SU-DHL-6 (cell line): ENCODE measurements around the gene TBC1D22A.

Experiments used
- H2AFZ ChIP-seq: fragments of 200-600 bp; sonication (generic); 2 replicates; pipeline ENCODE4 v1.6.1; 2014; ENCODE audit warnings: low read depth, mild to moderate bottlenecking, moderate library complexity, mixed read lengths, antibody characterized with exemption, low read length; ENCODE audit not compliant: severe bottlenecking
- H3F3A ChIP-seq: fragments of 200-600 bp; shearing (Covaris generic); 2 replicates; pipeline ENCODE4 v1.6.0; 2016; ENCODE audit warnings: antibody characterized with exemption, mild to moderate bottlenecking; ENCODE audit not compliant: insufficient read depth
- H3K27ac ChIP-seq: fragments of 200-600 bp; sonication (generic); 2 replicates; pipeline ENCODE4 v1.5.1; 2016; ENCODE audit warnings: low read depth, mild to moderate bottlenecking, low read length, moderate library complexity, mixed read lengths
- H3K27me3 ChIP-seq: fragments of 200-600 bp; sonication (generic), shearing (Covaris generic); 2 replicates; pipeline ENCODE4 v1.6.0; 2014; ENCODE audit warnings: mild to moderate bottlenecking, low read length
- H3K36me3 ChIP-seq: fragments of 200-600 bp; sonication (generic); 2 replicates; pipeline ENCODE4 v1.6.1; 2014; ENCODE audit warnings: mild to moderate bottlenecking, low read length, mixed read lengths
- H3K4me2 ChIP-seq: fragments of 300-600, 200-600 bp; shearing (Covaris generic), sonication (generic); 2 replicates; pipeline ENCODE4 v1.6.0; 2014; ENCODE audit warnings: low read length, low read depth, mild to moderate bottlenecking; ENCODE audit not compliant: poor library complexity, severe bottlenecking
- H3K4me3 ChIP-seq: fragments of 200-600 bp; sonication (generic); 2 replicates; pipeline ENCODE4 v1.5.1; 2014; ENCODE audit warnings: antibody characterized with exemption, low read length, mild to moderate bottlenecking, mixed read lengths; ENCODE audit not compliant: insufficient read depth, poor library complexity, severe bottlenecking
- H3K79me2 ChIP-seq: fragments of 200-600 bp; sonication (generic); 2 replicates; pipeline ENCODE4 v1.6.1; 2014; ENCODE audit warnings: mild to moderate bottlenecking, low read length, moderate library complexity; ENCODE audit not compliant: insufficient read depth
- H3K9ac ChIP-seq: fragments of 200-600 bp; sonication (generic); 2 replicates; pipeline ENCODE4 v1.7.0; 2014; ENCODE audit warnings: mild to moderate bottlenecking, low read length
- H3K9me2 ChIP-seq: fragments of 200-600 bp; sonication (generic); replicated peaks from 2 replicates; pipeline ENCODE4 v1.6.1; 2014; ENCODE audit warnings: low read length; ENCODE audit not compliant: insufficient read depth
- H3K9me3 ChIP-seq: fragments of 200-600 bp; sonication (generic); 2 replicates; pipeline ENCODE4 v1.6.1; 2014; ENCODE audit warnings: low read length, mixed read lengths; ENCODE audit not compliant: insufficient read depth
- H4K20me1 ChIP-seq: fragments of 200-600 bp; sonication (generic); 2 replicates; pipeline ENCODE4 v1.6.1; 2014; ENCODE audit warnings: low read depth, mild to moderate bottlenecking, antibody characterized with exemption, low read length, moderate library complexity, mixed read lengths
- EZH2phosphoT487 ChIP-seq: fragments of 200-600 bp; sonication (generic), shearing (Covaris generic); conservative IDR thresholded peaks from 2 replicates; pipeline ENCODE4 v1.6.1; 2018; ENCODE audit warnings: mild to moderate bottlenecking, antibody characterized with exemption, low read length, moderate library complexity, mixed read lengths
- TF ChIP-seq, protein P1 (sequence below): fragments of 200-600 bp; sonication (generic); IDR thresholded peaks from one replicate; pipeline ENCODE4 v1.5.1; 2017; ENCODE audit warnings: antibody characterized with exemption, mild to moderate bottlenecking, low read length, moderate library complexity; ENCODE audit not compliant: insufficient read depth, poor library complexity, severe bottlenecking

TBC1D22A gene

DNA sequence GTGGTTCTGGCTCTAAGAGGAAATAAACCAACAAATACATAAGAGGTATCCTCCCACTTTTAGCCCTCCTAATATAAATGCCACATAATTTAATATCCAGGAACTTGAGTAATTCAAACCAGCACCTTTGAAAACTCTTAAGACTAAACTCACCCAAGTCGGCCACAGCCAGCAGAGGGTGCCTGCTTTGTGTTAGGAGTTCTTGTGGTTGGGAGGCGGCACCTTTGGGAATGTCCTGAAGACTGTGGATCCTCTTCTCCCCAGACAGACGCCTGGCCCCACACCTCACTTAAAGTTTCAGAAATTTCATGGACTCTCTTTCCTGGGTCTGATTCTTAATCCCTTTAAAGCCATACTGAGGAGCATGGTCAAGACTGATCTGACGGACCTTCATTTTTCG, 169.0 kb downstream of the TBC1D22A start:
- TF ChIP-seq, protein P1, sequence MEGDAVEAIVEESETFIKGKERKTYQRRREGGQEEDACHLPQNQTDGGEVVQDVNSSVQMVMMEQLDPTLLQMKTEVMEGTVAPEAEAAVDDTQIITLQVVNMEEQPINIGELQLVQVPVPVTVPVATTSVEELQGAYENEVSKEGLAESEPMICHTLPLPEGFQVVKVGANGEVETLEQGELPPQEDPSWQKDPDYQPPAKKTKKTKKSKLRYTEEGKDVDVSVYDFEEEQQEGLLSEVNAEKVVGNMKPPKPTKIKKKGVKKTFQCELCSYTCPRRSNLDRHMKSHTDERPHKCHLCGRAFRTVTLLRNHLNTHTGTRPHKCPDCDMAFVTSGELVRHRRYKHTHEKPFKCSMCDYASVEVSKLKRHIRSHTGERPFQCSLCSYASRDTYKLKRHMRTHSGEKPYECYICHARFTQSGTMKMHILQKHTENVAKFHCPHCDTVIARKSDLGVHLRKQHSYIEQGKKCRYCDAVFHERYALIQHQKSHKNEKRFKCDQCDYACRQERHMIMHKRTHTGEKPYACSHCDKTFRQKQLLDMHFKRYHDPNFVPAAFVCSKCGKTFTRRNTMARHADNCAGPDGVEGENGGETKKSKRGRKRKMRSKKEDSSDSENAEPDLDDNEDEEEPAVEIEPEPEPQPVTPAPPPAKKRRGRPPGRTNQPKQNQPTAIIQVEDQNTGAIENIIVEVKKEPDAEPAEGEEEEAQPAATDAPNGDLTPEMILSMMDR: no peak
- TF ChIP-seq EZH2phosphoT487: no peak
- H3F3A ChIP-seq: 0 out of 2 replicates have a peak, but pooled peaks cover 3% of the 10 kb centered on the region
- H3K4me3 ChIP-seq: no peak overlapping the region
- no peaks in the 10 kb centered on the region for H4K20me1 ChIP-seq
- H3K36me3 ChIP-seq: no peaks in the 10 kb centered on the region; the same call in 1 of the 2 replicates
- H3K4me2 ChIP-seq: no peak overlapping the region
- no peaks in the 10 kb centered on the region for H3K9me2 ChIP-seq
- H3K9me3 ChIP-seq: no peaks in the 10 kb centered on the region
- no peak overlapping the region for H3K27ac ChIP-seq
- H3K79me2 ChIP-seq: no peaks in the 10 kb centered on the region
- H3K27me3 ChIP-seq: no peaks in the 10 kb centered on the region
- H3K9ac ChIP-seq: no peak overlapping the region
- no peak overlapping the region for H2AFZ ChIP-seq

DNA sequence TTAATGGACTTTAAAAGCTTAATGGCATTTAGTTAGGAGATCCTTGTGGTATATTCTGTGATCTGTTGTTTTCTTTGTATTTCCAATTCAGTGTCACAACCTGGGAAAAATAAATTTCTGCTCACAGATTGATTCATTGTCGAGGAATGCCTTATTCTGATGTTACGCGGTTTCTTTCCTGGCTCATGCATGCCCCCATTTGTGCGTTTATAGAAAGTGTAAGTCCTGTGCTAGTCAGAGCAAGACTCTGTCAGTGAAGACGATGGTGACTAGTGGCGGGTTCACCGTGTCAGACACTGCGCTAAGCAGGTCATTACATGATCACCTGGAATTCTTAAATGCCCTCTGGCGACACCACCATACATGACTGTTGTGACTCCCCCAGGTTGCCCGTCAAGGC, 169.4 kb downstream of the TBC1D22A start:
- Histone ChIP-seq H3K4me2 (no peak overlapping the region), H3F3A (0 out of 2 replicates have a peak, but pooled peaks cover 3% of the 10 kb centered on the region), H3K9ac (no peak overlapping the region), H2AFZ (no peak overlapping the region), H3K9me2 (no peaks in the 10 kb centered on the region), H3K9me3 (no peaks in the 10 kb centered on the region), H3K27ac (no peak overlapping the region), H3K79me2 (no peaks in the 10 kb centered on the region), H3K36me3 (no peaks in the 10 kb centered on the region; the same call in 1 of the 2 replicates), H4K20me1 (no peaks in the 10 kb centered on the region), H3K4me3 (no peak overlapping the region), H3K27me3 (no peaks in the 10 kb centered on the region)
- no peak for TF ChIP-seq EZH2phosphoT487
- TF ChIP-seq, protein P1: no peak

DNA sequence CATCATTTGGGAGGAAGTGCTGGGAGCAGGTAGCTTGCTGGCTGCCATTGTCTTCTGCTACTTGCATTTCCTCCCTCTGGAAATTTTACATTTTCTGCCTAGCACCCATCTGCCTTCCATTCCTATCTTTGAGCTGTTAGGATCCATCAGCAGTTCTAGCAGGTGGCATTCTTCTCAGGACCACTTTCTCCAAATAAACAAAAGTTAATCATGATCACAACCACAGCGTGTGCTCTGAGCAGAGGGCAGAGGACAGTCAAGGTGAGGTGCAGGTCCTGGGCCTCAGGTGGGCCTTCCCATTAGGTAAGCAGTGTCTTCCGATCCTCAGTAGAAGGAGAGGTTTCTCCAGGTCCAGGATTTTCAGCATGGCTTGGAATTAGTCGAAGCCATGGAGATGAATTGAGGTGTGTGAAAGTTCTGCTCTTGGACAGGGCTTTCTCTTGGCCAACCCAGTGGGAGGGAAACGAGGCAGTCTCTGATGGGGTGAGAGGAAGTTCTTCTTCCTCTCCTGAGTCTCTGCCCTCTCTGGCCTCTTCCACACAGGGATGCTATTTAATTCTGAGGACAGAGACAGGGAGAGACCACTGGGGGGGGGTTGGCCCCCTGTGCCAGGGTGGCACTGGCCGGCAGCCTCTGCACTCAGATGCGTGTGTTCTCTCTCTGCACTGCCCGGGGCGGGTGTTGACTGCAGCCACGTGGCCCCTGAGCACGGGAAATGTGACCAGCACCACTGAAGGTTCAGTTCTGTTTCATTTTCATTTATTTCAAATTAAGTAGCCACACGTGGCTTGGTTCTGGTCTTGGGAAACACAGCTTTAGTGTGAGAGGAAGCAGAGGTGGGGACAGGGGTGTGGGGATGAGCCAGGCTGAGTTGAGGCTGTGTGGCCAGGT, 170.8 kb downstream of the TBC1D22A start:
- Histone ChIP-seq H3K4me3 (no peak overlapping the region), H4K20me1 (no peaks in the 10 kb centered on the region), H2AFZ (no peak overlapping the region), H3K9me3 (no peaks in the 10 kb centered on the region), H3F3A (0 out of 2 replicates have a peak, but pooled peaks cover 7% of the 10 kb centered on the region), H3K9ac (no peak overlapping the region), H3K79me2 (no peaks in the 10 kb centered on the region), H3K27me3 (no peaks in the 10 kb centered on the region), H3K36me3 (no peaks in the 10 kb centered on the region; the same call in 1 of the 2 replicates), H3K9me2 (no peaks in the 10 kb centered on the region), H3K27ac (no peak overlapping the region), H3K4me2 (no peak overlapping the region)
- no peak for TF ChIP-seq EZH2phosphoT487
- TF ChIP-seq, protein P1: no peak
